ENCODE results near the gene GRIFIN.

The GRIFIN gene

DNA sequence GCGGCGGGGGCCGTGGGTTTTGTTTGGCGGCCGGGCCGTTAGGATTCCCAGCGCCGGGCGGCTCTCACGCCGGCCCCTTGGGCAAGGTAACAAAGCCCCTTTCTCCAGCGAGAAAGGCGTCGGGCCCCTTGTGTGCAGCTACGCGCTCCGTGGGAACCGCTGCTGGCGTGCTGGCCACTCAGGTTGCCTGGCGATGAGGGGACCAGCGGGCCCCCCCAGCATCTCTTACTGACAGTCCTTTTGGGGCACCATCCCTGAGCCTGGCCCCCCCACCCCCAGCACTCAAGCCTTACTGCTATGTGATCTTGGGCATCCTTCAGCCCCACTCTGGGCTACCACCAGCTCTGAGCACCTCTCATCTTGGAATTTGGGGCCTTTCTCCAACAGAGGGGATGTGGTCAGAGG lies 45.1 kb upstream of the GRIFIN start:
- H2AFZ ChIP-seq (ENCODE audit: low read length): no peak overlapping the region
- TF ChIP-seq, protein P1, sequence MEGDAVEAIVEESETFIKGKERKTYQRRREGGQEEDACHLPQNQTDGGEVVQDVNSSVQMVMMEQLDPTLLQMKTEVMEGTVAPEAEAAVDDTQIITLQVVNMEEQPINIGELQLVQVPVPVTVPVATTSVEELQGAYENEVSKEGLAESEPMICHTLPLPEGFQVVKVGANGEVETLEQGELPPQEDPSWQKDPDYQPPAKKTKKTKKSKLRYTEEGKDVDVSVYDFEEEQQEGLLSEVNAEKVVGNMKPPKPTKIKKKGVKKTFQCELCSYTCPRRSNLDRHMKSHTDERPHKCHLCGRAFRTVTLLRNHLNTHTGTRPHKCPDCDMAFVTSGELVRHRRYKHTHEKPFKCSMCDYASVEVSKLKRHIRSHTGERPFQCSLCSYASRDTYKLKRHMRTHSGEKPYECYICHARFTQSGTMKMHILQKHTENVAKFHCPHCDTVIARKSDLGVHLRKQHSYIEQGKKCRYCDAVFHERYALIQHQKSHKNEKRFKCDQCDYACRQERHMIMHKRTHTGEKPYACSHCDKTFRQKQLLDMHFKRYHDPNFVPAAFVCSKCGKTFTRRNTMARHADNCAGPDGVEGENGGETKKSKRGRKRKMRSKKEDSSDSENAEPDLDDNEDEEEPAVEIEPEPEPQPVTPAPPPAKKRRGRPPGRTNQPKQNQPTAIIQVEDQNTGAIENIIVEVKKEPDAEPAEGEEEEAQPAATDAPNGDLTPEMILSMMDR (IDR thresholded peaks at IDR 0.05; ENCODE audit: low read length): no peak
- no peak for TF ChIP-seq EZH2 (IDR thresholded peaks at IDR 0.05; ENCODE audit: borderline replicate concordance, low read length)
- H4K20me1 ChIP-seq (ENCODE audit: insufficient read depth, low read length): no peaks in the 10 kb centered on the region
- no peaks in the 10 kb centered on the region for H3K36me3 ChIP-seq (ENCODE audit: insufficient read depth, low read length)
- H3K27me3 ChIP-seq (ENCODE audit: insufficient read depth, low read length): peaks cover 27% of the 10 kb centered on the region
- H3K9me2 ChIP-seq (ENCODE audit: low read depth, low read length): no peaks in the 10 kb centered on the region
- no peak overlapping the region for H3K27ac ChIP-seq (ENCODE audit: low read depth, low read length, poor library complexity, severe bottlenecking)
- H3F3A ChIP-seq (ENCODE audit: insufficient read depth, low read length): no peaks in the 10 kb centered on the region
- no peaks in the 10 kb centered on the region for H3K79me2 ChIP-seq (ENCODE audit: insufficient read depth, low read length)
- H3K9me3 ChIP-seq (ENCODE audit: low read length): no peaks in the 10 kb centered on the region
- no peak overlapping the region for H3K4me3 ChIP-seq (ENCODE audit: low read depth, low read length, poor library complexity, severe bottlenecking)
- no peak overlapping the region for H3K4me2 ChIP-seq (ENCODE audit: low read length)
- no peak overlapping the region for H3K9ac ChIP-seq (ENCODE audit: low read length)
- H3K4me1 ChIP-seq (ENCODE audit: insufficient read depth, low read length, severe bottlenecking): peaks cover 11% of the 10 kb centered on the region

DNA sequence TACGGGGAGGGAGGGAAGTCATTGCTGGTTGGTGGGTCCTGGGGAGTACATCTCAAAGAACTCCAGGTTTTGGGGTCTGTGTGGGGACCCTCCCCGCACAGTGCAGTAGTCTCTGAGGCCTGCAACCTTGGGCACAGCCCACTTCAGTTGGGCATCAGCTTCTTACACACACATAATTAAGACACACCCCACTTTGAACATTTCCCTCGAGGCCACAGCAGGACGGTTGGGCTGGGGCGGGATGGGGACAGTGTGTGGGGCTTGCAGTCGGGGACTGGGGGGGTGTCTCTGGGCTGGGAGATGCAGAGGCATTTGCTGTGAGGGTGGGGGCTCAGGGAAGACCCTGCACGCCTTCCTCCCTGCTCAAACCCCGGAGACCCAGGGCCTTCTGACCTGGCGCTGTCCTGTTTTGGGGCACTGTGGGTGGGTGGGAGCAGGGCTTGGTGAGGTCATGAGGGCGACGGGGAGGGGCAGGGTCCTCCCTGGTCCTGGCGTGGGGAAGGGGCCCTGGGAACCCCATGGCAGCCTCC lies 44.6 kb upstream of the GRIFIN start:
- peaks cover 23% of the 10 kb centered on the region for H3K27me3 ChIP-seq (ENCODE audit: insufficient read depth, low read length)
- H3F3A ChIP-seq (ENCODE audit: insufficient read depth, low read length): no peaks in the 10 kb centered on the region
- no peaks in the 10 kb centered on the region for H3K79me2 ChIP-seq (ENCODE audit: insufficient read depth, low read length)
- TF ChIP-seq, protein P1 (IDR thresholded peaks at IDR 0.05; ENCODE audit: low read length): no peak
- TF ChIP-seq EZH2 (IDR thresholded peaks at IDR 0.05; ENCODE audit: borderline replicate concordance, low read length): no peak
- H3K4me1 ChIP-seq (ENCODE audit: insufficient read depth, low read length, severe bottlenecking): peaks cover 11% of the 10 kb centered on the region
- no peak overlapping the region for H3K4me2 ChIP-seq (ENCODE audit: low read length)
- no peaks in the 10 kb centered on the region for H3K9me3 ChIP-seq (ENCODE audit: low read length)
- no peak overlapping the region for H3K27ac ChIP-seq (ENCODE audit: low read depth, low read length, poor library complexity, severe bottlenecking)
- H2AFZ ChIP-seq (ENCODE audit: low read length): no peak overlapping the region
- H4K20me1 ChIP-seq (ENCODE audit: insufficient read depth, low read length): no peaks in the 10 kb centered on the region
- no peak overlapping the region for H3K9ac ChIP-seq (ENCODE audit: low read length)
- no peak overlapping the region for H3K4me3 ChIP-seq (ENCODE audit: low read depth, low read length, poor library complexity, severe bottlenecking)
- H3K9me2 ChIP-seq (ENCODE audit: low read depth, low read length): no peaks in the 10 kb centered on the region
- H3K36me3 ChIP-seq (ENCODE audit: insufficient read depth, low read length): no peaks in the 10 kb centered on the region

DNA sequence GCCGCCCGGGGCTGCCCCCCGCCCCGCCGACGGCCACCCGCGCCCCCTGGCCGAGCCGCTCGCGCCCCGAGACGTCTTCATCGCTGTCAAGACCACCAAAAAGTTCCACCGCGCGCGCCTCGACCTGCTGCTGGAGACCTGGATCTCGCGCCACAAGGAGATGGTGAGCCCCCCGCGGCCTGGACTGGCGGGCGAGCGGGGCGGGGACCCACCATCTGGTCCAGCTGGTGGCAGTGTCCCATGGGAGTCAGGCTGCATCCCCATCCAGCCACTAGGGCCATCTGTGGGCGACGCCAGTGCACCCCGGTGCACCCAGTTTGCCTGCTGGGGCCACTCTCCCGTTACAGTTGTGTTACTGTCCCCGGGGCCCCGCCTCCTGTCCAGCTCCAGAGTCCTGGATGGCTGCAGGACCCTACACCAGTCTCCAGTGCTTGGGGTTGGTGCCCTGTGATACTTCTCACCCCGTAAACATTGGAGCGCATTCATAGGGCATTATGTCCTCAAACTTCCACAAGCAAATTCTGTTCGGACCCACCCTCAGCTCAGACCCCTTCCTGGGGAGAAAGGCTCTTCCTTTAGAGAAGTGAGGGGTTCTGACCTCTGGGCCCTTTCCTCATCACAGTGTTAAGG lies 44.0 kb upstream of the GRIFIN start:
- Histone ChIP-seq H4K20me1 (ENCODE audit: insufficient read depth, low read length) (no peaks in the 10 kb centered on the region), H3K9me2 (ENCODE audit: low read depth, low read length) (no peaks in the 10 kb centered on the region), H3K4me2 (ENCODE audit: low read length) (peak overlapping the region; percentile 34; the same call in 1 of the 2 replicates), H3F3A (ENCODE audit: insufficient read depth, low read length) (no peaks in the 10 kb centered on the region), H3K4me3 (ENCODE audit: low read depth, low read length, poor library complexity, severe bottlenecking) (no peak overlapping the region), H3K4me1 (ENCODE audit: insufficient read depth, low read length, severe bottlenecking) (peaks cover 11% of the 10 kb centered on the region), H2AFZ (ENCODE audit: low read length) (no peak overlapping the region), H3K79me2 (ENCODE audit: insufficient read depth, low read length) (no peaks in the 10 kb centered on the region), H3K9me3 (ENCODE audit: low read length) (no peaks in the 10 kb centered on the region), H3K36me3 (ENCODE audit: insufficient read depth, low read length) (no peaks in the 10 kb centered on the region), H3K27ac (ENCODE audit: low read depth, low read length, poor library complexity, severe bottlenecking) (no peak overlapping the region), H3K9ac (ENCODE audit: low read length) (no peak overlapping the region), H3K27me3 (ENCODE audit: insufficient read depth, low read length) (peaks cover 17% of the 10 kb centered on the region)
- no peak for TF ChIP-seq EZH2 (IDR thresholded peaks at IDR 0.05; ENCODE audit: borderline replicate concordance, low read length)
